Fibroblast of skin of right quadriceps (primary cell): ENCODE measurements around the gene ZNF831.

ENCODE experiments used
- DNase-seq: peaks from one replicate; pipeline ENCODE4 v3.0.0-alpha.2; 2013

Gene ZNF831

DNA sequence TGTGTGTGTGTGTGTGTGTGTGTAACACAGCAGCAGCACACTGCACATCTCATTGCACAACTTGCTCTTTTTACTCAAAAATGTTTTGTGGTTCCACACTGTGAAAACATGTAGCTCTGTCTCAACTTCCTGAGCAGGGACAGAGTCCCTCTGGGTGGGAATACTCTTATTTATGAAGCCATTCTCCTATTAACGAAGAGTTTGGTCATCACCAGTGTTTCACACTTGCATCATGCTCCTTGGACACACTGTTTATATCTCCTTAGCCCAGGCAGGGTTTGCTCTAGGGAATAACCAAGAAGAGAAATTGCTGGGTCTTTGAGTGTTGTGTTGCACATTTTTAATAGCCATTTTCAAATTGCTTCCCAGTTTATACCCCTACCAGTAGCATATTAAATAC lies 53.6 kb downstream of the ZNF831 start:
- DNase-seq, result peak; percentile 17

DNA sequence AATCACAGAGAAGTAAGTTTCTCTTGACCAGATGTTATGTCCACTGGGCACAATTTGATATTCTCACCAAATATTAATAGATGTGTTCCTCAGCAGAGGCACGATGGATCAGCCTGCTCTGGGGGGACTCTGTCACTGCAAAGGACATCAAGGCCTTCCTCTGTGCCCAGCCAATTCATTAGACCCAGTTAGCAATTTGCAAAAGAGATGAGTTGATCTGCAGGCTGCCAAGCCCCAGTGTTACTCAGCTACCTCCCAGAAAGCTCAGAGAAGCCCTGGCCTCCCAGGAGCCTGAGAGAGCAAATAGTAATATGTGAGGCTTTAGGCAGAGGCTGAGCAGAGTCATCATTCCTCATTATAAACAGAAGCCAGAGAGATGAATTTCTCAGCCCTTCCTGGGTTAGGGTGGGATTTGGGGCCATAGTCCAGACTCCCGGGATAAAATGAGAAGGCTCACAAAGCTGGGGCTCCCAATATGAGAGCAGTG lies 54.2 kb downstream of the ZNF831 start:
- peak; percentile 18 for DNase-seq

DNA sequence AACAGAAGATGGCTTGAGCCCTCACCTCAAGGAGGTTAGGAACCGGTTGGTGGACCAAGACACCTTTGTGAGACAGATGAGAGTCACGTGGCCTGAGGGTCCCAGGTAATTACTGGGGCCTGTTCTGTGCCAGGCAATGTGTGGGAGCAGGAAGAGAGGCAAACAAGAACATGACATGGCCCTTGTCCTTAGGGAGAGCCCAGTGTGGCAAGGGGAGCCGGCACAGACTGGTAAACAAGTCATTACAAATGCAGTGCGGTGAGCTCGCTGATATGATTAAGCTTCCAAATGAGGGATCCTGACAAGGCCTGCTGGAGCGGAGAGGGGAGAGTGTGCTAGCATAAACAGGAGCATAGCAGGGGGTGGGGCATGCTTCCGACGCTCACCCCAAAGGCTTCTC lies 55.6 kb downstream of the ZNF831 start:
- no peak for DNase-seq

DNA sequence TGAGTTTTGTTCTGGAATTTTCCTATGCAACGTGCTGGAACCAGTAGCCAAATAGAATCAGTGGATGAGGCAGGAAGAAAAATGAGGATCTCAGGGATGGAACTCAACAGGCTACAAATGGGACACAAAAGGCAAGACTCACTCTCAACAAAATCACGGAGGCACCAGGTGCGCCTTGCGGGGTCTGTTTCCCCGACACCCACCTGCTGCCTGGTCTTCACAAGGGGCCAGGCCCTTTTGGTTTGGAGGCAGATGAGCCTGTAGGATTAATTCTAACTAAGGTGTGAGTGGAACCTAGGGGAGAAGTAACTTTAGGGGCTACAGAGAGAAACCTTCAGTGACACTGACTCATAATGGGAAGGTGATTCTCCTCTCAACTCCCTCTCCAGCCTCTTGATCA lies 56.5 kb downstream of the ZNF831 start:
- no peak for DNase-seq

DNA sequence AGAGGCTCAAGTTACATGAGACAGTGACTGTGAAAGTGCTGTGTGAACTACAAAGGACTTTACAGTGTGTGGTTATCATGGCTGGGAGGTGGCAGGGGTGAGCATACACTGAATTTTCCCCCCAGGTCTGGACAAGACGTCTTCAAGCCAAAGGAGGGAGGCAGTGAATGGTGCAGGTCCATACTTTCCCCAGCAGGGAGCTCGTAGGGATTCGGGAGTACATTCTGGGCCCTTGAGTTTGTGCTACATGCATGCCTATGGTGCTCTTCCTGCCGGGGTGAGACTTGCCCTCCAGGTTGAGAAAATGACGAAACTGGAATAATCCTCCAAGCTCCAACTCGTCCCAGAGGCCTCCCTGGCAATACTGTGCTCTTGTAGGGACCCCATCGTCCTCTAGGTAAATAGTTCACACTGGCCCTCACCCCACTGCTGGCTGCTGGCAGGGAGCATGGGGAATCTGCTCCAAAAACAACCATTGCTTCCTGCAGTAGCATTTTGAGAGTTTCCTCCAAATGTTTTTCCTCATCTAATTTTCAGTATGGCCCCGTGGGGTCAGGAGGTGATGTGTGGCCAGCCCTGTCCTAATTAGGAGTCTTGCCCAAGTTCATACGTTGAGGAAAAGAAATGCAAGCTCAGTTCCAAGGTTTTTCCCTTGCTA lies 57.6 kb downstream of the ZNF831 start:
- DNase-seq, result peak; percentile 10

DNA sequence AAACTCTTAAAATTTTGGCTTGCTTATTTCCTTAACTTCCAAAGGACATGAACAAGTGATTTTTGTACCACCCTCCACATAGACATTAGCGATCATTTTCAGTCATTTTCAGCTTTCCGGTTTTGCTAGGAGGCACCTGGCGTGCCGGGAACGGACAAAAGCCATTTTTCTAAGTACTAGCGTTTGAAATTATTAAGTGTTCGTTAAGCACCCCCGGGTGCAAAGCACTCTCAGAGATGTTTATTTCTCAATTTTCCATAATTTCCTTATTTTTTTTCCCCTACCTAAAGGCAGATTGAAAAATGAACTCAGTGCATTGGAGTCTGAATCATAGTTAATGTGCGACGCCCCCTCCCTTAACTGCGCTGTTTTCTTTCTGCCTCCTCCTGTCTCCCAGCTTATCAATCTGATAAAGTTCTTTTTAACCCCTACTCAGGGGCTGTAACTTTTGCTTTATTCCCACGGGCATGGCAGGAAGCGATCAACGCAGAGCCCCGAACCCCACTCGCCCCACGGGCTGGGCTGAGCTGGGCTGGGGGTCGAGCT lies 58.2 kb downstream of the ZNF831 start:
- DNase-seq, result no peak

DNA sequence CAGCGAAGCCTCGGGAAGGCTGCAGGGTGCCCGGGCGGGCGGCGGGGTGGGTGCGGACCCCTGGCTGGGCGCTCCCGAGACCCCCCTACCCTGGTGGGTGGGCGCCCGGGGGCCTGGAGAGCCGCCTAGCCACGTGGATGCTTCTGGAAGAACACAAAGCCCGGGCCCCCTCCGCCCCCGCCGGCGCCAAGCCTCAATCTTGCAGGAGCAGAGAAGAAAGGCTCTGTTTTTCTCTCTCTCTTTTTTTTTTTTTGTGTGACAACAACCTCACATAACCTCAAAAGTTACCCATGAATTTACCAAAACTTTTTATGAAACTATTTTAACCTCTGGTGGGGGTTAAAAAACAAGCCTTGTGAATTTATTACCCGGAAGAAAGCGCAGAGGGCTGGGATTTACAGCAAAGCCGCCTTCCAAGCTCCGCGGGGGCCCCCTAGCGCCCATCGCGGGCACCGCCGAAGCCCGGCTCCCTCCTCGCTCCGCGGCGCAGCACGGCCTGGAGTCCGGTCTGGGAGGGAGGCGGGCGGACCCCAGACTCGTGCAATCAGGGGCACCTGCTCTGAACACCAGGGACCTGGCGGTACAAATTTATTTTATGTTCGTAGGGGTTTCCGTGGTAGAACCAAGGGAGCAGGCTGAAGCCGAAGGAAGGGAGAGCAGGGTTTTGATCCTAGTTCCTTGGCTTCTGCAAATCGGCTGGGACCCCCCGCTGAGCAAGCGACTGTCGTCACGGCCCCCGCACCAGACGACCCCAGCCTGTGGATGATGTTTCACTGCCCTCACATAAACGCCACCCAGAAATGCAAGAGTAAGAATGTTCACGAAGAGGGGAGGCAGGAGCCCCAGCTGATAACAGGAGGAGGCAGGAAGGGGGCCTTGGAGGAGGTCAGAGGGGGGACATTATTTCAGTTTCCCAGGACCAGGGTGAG lies 58.9 kb downstream of the ZNF831 start:
- DNase-seq, result peak; percentile 80

DNA sequence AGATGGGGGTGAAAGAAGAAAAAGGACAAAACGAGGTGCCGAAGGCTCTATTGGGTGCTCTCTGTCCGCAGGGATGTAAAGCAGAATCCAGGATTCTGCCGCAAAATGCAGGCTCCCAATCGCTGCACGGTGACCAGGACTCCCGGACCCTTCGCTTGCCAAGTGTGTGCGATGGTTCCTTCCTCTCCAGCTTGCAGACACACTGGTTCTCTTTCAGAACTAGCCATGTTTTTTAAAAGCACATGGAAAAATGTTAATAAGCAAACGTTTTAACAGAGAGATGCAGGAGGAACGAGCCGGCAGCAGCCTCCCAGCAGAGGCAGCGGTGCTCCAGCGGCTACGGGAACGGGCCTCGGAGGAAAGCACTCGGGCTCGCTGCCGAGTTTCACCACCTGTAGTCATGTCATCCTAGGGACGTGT lies 59.6 kb downstream of the ZNF831 start:
- DNase-seq, result peak; percentile 29

DNA sequence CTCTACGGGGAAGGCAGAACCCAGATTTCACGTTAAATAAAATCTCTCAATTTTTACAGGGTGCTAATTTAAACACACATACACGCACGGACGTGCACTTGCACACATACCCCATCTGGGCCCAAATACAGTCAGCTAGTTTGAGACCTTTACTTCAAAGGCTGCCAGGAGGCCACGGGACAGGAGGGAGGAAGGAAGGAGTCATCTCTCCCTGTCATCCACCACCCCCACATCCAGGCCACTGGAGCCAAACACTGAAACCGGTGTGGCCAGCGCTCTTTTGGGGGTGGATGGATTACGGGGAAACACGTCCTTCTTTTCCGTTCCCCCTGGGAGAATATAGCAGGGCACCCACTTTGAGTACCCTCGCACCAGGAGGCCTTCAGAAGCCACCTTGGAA lies 60.1 kb downstream of the ZNF831 start:
- DNase-seq, result no peak

DNA sequence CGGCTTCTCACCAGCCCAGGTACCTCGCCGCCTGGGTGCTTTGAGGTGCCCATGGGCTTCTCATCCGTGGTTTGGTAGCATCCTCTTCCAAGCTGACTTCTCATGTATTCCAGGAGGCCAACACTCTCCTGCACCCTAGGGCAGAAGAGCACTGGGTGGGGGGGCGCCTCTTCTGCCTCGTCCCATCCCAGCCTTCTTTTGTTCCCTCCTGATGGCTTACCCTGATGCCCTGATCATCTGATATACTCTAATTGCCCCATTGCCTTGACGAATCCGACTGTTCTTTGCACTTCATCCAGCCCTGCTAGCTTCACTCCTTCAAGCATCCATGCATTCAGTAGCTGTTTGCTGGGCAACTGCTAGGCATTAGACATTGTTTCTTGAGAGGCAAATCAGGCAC lies 60.6 kb downstream of the ZNF831 start:
- DNase-seq, result no peak

DNA sequence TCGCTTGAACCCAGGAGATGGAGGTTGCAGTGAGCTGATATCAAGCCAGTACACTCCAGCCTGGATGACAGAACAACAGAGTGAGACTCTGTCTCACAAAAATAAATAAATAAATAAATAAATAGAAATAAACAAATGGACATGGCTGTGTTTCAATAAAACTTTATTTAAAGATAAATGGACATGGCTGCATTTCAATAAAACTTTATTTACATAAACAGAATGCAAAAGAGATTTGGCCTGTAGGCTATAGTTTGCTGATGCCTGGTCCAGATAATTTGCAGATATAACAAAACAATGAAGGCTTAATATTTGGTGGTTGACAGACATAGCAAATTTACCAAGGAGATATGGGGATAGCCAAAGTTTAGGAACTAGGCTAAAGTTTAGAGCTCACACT lies 66.8 kb downstream of the ZNF831 start:
- no peak for DNase-seq

DNA sequence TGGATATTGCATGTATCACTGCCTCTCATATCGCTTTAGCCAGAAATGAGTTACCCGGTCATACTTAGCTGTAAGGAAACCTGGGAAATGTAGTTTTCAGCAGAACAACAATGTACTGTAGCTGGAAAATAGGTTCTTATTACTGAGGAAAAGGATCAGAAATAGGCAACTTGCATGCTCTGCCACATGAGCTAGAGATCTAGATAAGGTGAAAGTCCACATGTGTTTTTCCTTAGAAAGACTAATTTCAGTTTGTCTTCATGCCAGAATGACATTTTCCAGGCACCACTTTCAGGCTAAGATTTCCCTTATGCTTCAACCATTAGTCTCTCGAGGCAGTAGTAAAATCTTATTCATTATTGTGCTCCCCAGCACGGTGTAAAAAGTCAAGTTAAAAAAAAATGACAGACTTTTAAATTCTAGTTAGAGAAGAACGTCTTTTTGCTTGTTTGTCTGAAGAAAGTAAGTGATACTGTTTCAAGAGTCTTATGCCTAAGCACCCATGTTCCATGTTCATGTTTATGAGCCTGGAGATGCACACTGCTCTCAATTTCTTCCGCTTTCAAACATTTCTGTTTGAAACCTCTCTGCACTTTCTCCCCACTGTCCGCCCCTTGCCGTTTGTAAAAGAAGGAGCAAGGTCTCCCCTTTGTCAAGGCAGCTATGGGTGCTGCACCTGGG lies 67.6 kb downstream of the ZNF831 start:
- DNase-seq, result peak; percentile 53

DNA sequence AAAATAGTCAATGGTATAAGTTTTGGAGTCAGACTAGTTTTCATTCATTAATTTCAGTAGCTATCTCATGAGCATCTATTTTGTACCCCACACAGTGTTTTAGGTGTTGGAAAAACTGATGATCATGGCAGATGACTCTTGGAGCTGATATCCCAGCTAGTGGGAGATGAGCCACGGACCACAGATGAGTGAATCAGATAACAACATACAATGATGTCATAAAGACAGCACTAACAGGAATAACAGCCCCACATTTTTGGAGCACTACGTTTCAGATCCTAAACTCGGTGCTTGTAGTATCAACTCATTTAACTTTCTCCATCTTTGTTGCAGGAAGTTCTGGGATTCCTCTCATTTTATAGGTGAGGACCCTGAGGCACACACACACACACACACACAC lies 69.0 kb downstream of the ZNF831 start:
- peak; percentile 68 for DNase-seq

DNA sequence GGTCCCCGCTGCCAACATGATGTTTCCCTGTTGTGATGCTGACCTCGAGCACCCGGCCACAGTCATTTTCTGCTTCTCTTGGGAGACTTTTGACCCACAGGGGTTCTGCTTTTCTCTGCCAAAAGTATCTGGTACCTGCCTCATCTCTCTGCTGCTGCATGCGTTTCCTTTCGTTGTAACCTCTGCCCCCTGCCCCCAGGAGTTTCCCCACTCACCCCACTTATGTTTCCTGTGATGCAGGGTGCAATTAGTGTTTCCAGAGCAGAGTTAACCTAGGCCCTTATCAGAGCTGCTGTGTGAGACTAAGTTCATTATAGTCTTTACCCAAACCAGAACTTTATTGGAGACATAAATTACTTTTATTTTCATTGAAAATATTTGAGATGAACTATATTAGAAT lies 71.6 kb downstream of the ZNF831 start:
- no peak for DNase-seq

DNA sequence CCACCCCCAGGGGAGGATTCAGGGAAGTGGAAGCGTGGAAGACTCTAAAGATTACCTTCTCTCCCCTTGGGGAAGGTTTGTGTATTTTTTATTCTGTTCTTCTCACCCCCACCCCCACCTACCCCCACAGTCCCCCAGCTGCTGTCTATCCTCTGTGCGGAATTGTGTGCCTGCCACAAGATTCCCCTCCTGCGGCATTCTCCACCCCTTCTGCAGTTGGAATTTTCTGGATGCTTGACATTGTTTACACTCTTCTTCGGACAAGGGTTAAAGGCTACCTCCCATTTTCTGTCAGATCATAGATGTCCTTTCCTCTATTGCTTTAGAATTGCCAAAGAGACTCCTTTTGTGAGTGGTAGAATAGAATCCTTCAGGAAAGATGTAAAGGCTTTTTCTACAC lies 76.4 kb downstream of the ZNF831 start:
- no peak for DNase-seq

DNA sequence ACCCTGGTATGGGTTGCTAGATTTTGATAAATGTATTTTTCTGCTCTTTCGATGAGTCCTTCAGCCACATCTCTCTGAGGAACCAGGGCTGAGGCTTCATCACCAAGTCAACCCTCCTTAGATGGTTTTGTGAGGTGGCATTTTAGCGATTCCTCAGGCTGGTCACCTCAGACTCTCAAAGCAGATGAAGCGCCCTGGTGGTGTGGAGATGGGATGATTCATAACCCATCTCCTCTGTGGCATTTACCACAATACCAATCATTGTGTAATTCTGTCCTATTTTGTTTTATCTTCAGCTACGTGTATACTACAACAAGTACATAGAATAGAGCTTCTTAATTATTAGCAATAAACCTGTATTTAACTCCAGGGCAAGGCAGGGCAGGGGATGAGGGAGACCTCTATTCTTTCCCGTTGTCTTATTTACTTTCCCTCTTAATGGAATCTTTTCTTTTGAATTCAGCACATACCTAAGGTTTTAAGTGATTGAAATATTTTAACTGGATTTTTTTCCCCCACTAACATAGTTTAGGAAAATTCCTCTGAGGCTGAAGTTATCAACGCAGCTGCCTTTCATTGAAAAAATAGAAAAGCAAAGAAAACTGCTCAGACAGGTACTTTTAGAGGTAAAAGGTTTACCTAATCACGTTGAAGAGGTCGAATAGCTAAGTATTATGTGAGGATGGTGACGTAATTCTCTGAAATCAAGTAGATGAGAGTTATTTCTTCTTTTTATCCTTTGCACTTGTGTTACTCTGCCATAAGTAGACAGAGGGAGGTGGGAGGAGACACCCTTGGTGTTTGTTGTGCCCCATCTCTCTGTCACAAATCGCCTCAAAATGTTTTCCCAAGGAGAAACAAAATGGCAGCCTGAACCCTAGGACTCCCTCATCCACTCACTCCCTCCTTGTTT lies 79.3 kb downstream of the ZNF831 start:
- peak; percentile 16 for DNase-seq

DNA sequence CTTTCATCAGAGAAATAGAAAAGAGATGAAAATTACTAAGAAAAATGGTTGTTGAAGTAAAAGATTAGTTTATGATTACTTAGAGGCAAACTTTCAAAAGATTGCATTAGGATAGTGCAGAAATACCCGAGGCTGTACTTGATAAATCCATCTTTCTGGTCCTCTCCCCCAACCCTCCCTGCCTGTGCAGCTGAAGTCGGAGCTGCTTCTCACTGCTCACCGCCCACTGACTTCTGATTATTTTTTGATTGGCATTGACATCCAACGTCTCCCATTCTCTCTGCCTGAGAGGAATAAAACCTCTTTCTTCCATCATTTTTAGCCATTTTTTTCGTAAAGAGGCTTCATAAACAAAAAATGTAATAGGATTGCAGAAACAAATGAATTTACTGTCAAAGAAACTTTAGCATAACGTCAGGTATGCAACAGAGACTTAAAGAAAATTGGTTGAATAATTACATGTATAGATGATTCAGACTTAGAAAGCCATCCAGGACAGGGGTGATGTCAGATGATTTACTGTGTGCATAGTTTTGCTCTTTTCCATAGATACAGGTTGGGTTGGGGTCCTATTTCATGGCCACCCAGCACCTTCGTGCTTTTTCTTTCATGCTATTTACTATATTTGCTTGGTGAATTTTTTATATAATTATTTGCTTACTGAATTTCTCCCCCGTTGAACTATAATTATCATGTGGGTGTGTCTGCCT lies 83.2 kb downstream of the ZNF831 start:
- no peak for DNase-seq

DNA sequence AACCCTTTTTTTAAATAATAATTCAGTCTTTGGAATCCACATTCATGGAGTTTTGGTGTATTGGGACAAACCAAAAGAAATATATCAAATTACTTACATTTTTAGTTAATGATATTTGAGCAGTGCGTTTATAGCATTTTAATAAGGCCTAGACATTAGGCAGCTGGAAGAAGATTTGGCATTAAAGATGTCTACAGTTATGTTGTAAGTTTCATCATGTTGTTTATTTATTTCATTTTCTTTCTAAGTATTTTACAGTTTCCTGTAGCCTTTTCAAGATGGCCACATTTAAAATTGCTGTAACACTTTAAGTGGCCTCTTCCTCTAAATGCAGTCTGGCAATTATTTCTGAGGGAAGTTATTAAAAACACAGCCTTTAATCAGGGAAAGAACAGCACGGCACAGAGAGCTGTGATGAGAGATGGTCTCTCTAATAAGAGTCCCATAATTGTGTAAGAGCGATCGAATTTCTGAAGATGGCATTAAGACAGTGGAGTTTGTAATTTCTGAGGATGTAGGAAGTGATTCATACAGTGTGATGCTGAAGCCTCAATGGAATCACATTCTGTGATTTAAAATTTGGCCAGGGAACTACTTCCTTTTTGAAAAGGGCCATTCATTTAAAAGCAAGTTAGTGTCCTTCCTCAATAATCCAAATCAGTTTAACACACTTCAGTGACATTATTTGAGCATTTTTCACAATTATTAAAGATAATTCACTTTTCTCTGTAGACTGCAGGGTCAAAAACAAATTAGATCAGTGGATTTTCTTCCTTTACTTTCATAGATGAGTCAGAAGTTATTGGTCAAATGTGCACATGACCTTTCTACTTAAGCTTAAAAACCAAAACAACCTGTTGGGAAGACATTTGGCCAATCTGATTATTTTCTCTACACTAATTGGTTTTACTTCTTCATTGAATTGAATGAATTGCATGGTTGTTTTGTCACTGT lies 84.4 kb downstream of the ZNF831 start:
- DNase-seq, result peak; percentile 68

DNA sequence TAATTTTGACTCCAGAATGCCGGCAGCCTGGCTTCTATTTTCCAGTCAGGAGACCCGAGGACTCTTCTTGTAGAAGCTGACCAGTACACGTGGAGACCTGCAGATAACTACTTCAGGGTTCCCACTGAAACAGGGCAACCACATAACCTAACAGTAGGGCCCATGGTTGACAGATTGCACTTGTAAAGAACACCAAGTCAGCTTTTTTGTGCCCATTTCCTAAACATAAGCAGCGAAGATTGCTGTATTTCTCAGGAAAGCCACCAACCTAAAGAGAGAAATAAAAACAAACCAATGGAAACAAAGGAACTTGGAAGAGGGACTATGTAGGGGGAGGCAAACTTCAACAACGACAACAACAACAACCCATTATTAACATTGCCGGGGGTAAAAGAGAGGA lies 86.7 kb downstream of the ZNF831 start:
- DNase-seq, result no peak

DNA sequence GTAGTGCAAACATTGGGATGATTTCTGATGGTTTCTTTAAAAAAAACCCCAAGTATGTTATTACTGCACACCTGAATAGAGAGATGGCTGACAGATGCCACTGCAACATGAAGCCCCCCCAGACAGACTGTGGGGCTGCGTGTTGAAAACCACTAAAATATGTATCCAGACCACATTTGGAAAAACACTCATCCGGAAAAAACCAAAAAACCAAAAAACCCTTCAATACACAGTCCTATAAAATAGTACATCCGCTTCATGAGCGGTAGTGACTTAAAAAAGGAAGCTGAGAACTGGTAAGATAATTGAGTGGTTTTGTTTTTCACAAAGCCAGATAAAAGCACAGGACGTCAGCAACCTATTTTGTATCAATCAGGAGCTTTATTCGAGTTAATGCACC lies 89.7 kb downstream of the ZNF831 start:
- DNase-seq, result no peak
